Neuronal stem cell (in vitro differentiated cells): ENCODE data around the gene POLR1A.

Source experiments
- DNase-seq: peaks from one replicate; pipeline ENCODE4 v3.0.0-alpha.2; 2013; ENCODE audit warnings: low spot score
- H2AFZ ChIP-seq: one replicate; pipeline ENCODE4 v1.6.1; 2013; ENCODE audit warnings: mild to moderate bottlenecking, low read length, inconsistent platforms
- H2AK5ac ChIP-seq: 2 replicates; pipeline ENCODE4 v1.6.1; 2013; ENCODE audit warnings: low read depth, mild to moderate bottlenecking, inconsistent platforms, low read length, moderate library complexity, mixed read lengths
- H2BK120ac ChIP-seq: 2 replicates; pipeline ENCODE4 v1.6.1; 2013; ENCODE audit warnings: low read depth, mild to moderate bottlenecking, inconsistent platforms, low read length, moderate library complexity, mixed read lengths
- H2BK12ac ChIP-seq: one replicate; pipeline ENCODE4 v1.6.1; 2013; ENCODE audit warnings: low read length, inconsistent platforms
- H2BK15ac ChIP-seq: 2 replicates; pipeline ENCODE4 v1.6.1; 2013; ENCODE audit warnings: mild to moderate bottlenecking, low read length, inconsistent platforms, mixed read lengths
- H2BK5ac ChIP-seq: one replicate; pipeline ENCODE4 v1.6.1; 2013; ENCODE audit warnings: inconsistent platforms, mild to moderate bottlenecking, low read length, moderate library complexity
- H3K14ac ChIP-seq: one replicate; pipeline ENCODE4 v1.6.1; 2013; ENCODE audit warnings: low read length, inconsistent platforms
- H3K18ac ChIP-seq: 2 replicates; pipeline ENCODE4 v1.6.1; 2013; ENCODE audit warnings: low read length, inconsistent platforms
- H3K23ac ChIP-seq: 2 replicates; pipeline ENCODE4 v1.6.1; 2013; ENCODE audit warnings: low read depth, mild to moderate bottlenecking, mixed read lengths, low read length, inconsistent platforms; ENCODE audit not compliant: poor library complexity
- H3K27ac ChIP-seq: replicated peaks from 3 replicates; pipeline ENCODE4 v1.5.1; 2013; ENCODE audit warnings: low read length, inconsistent platforms
- H3K27me3 ChIP-seq, 3 experiments: 2 replicates each; pipeline ENCODE4 v1.6.1; 2013; ENCODE audit warnings: low read length in 3 of 3, mild to moderate bottlenecking in 2 of 3, inconsistent platforms in 1 of 3, low read depth in 1 of 3, mixed read lengths in 1 of 3, moderate library complexity in 1 of 3; ENCODE audit not compliant: control insufficient read depth in 3 of 3, insufficient read depth in 3 of 3
- H3K36me3 ChIP-seq, 2 donors: replicated peaks in 1 of 2; 2 replicates each; pipeline ENCODE4 v1.6.1; 2013; ENCODE audit warnings: low read length in 2 of 2; ENCODE audit not compliant: control insufficient read depth in 2 of 2, insufficient read depth in 2 of 2
- H3K4ac ChIP-seq: 2 replicates; pipeline ENCODE4 v1.6.1; 2013; ENCODE audit warnings: inconsistent platforms, mild to moderate bottlenecking, low read length, moderate library complexity
- H3K4me1 ChIP-seq, 2 donors: 1 replicate in 1 of 2; 2 replicates in 1 of 2; pipeline ENCODE4 v1.6.1; 2013; ENCODE audit warnings: low read length in 2 of 2, low read depth in 1 of 2; ENCODE audit not compliant: control insufficient read depth in 2 of 2, insufficient read depth in 1 of 2
- H3K4me2 ChIP-seq: one replicate; pipeline ENCODE4 v1.6.1; 2013; ENCODE audit warnings: mild to moderate bottlenecking, low read length, inconsistent platforms; ENCODE audit not compliant: insufficient read depth, poor library complexity, severe bottlenecking
- H3K4me3 ChIP-seq, 2 donors: 2 replicates each; pipeline ENCODE4 v1.5.1; 2013; ENCODE audit warnings: low read length in 2 of 2, mild to moderate bottlenecking in 2 of 2, inconsistent platforms in 1 of 2, moderate library complexity in 1 of 2
- H3K79me1 ChIP-seq: one replicate; pipeline ENCODE4 v1.6.1; 2013; ENCODE audit warnings: low read depth, mild to moderate bottlenecking, inconsistent platforms, low read length, moderate library complexity
- H3K9ac ChIP-seq: one replicate; pipeline ENCODE4 v1.6.1; 2013; ENCODE audit warnings: mild to moderate bottlenecking, low read depth, low read length, inconsistent platforms; ENCODE audit not compliant: poor library complexity
- H3K9me3 ChIP-seq, 2 donors: replicated peaks in 1 of 2; 2 replicates each; pipeline versions ENCODE3 to v1.6.1; 2013; ENCODE audit warnings: low read length in 2 of 2, mild to moderate bottlenecking in 2 of 2, inconsistent platforms in 1 of 2, low read depth in 1 of 2, mixed read lengths in 1 of 2, moderate library complexity in 1 of 2; ENCODE audit not compliant: control insufficient read depth in 2 of 2, insufficient read depth in 1 of 2
- H4K8ac ChIP-seq: one replicate; pipeline ENCODE4 v1.6.1; 2013; ENCODE audit warnings: low read depth, mild to moderate bottlenecking, inconsistent platforms, low read length, moderate library complexity
- H4K91ac ChIP-seq: one replicate; pipeline ENCODE4 v1.6.1; 2013; ENCODE audit warnings: low read length, low read depth, mild to moderate bottlenecking, inconsistent platforms; ENCODE audit not compliant: poor library complexity
- WGBS, 2 donors: extraction: QIAGEN DNeasy Blood & Tissue Kit; methylation state at CpG; one replicate each; pipeline ENCODE4 v1.1.7; 2013; ENCODE audit warnings: missing lambda C conversion rate in 2 of 2, mixed read lengths in 1 of 2; ENCODE audit not compliant: insufficient read length in 2 of 2, insufficient replicate concordance in 1 of 2; ENCODE audit errors: extremely low coverage in 2 of 2; 5-methylcytosine and 5-hydroxymethylcytosine counted together

POLR1A gene

GRCh38 chr2:86045541-86045940, 60.1 kb downstream of the POLR1A start:
- Histone ChIP-seq H2AK5ac (no peak overlapping the region), H3K14ac (no peak overlapping the region), H2BK15ac (no peak overlapping the region), H3K27me3 (no peaks in the 10 kb centered on the region), H2BK120ac (no peak overlapping the region), H3K23ac (no peak overlapping the region), H2BK5ac (no peak overlapping the region), H3K79me1 (no peaks in the 10 kb centered on the region), H2BK12ac (no peak overlapping the region), H2AFZ (no peak overlapping the region), H4K91ac (no peak overlapping the region), H3K36me3 (peaks cover 58 to 98% of the 10 kb centered on the region in 2 donors), H3K9me3 (no peaks in the 10 kb centered on the region), H3K9ac (no peak overlapping the region), H3K4me1 (no peaks in the 10 kb centered on the region), H3K18ac (no peak overlapping the region), H3K4me3 (no peak overlapping the region), H3K4ac (no peak overlapping the region), H3K4me2 (no peak overlapping the region), H4K8ac (no peak overlapping the region), H3K27ac (no peak overlapping the region)
- no peak for DNase-seq
- WGBS, 2 donors: no CpG with 5 or more reads among the region's 6 CpGs

GRCh38 chr2:86044614-86045013, 61.1 kb downstream of the POLR1A start:
- no peak overlapping the region for H2AK5ac ChIP-seq
- H3K23ac ChIP-seq: no peak overlapping the region
- no peak overlapping the region for H3K9ac ChIP-seq
- H2BK15ac ChIP-seq: no peak overlapping the region
- H2BK12ac ChIP-seq: no peak overlapping the region
- H4K91ac ChIP-seq: no peak overlapping the region
- WGBS, 2 donors: no CpG with 5 or more reads among the region's 4 CpGs
- H2AFZ ChIP-seq: no peak overlapping the region
- no peaks in the 10 kb centered on the region for H3K9me3 ChIP-seq
- no peaks in the 10 kb centered on the region for H3K4me1 ChIP-seq
- H3K27me3 ChIP-seq: no peaks in the 10 kb centered on the region
- peaks cover 61 to 100% of the 10 kb centered on the region in 2 donors for H3K36me3 ChIP-seq
- H3K18ac ChIP-seq: no peak overlapping the region
- H2BK120ac ChIP-seq: no peak overlapping the region
- H3K79me1 ChIP-seq: no peaks in the 10 kb centered on the region
- H3K27ac ChIP-seq: no peak overlapping the region
- H3K4me2 ChIP-seq: no peak overlapping the region
- H2BK5ac ChIP-seq: no peak overlapping the region
- no peak for DNase-seq
- no peak overlapping the region for H4K8ac ChIP-seq
- H3K4ac ChIP-seq: no peak overlapping the region
- no peak overlapping the region for H3K14ac ChIP-seq
- H3K4me3 ChIP-seq: no peak overlapping the region

- WGBS, 2 donors: no CpG with 5 or more reads among the region's 12 CpGs
- peaks cover 59 to 100% of the 10 kb centered on the region in 2 donors for H3K36me3 ChIP-seq
- no peaks in the 10 kb centered on the region for H3K4me1 ChIP-seq
- no peak overlapping the region for H2BK12ac ChIP-seq
- H3K4me2 ChIP-seq: no peak overlapping the region
- no peak overlapping the region for H3K18ac ChIP-seq
- H3K23ac ChIP-seq: no peak overlapping the region
- no peak overlapping the region for H2AK5ac ChIP-seq
- H2BK5ac ChIP-seq: no peak overlapping the region
- no peaks in the 10 kb centered on the region for H3K27me3 ChIP-seq
- H3K14ac ChIP-seq: no peak overlapping the region
- no peaks in the 10 kb centered on the region for H3K79me1 ChIP-seq
- DNase-seq: no peak
- H3K9ac ChIP-seq: no peak overlapping the region
- H3K27ac ChIP-seq: no peak overlapping the region
- no peaks in the 10 kb centered on the region for H3K9me3 ChIP-seq
- no peak overlapping the region for H2AFZ ChIP-seq
- H4K8ac ChIP-seq: no peak overlapping the region
- peak overlapping the region in 1 of 2 donors; percentile 4 for H3K4me3 ChIP-seq
- H3K4ac ChIP-seq: no peak overlapping the region
- H2BK120ac ChIP-seq: no peak overlapping the region
- no peak overlapping the region for H2BK15ac ChIP-seq
- H4K91ac ChIP-seq: no peak overlapping the region
Observed at GRCh38 chr2:86044045-86044444, 61.6 kb downstream of the POLR1A start.

- no CpG with 5 or more reads among the region's 12 CpGs for WGBS, 2 donors
- peaks cover 58 to 100% of the 10 kb centered on the region in 2 donors for H3K36me3 ChIP-seq
- no peak overlapping the region for H3K4me2 ChIP-seq
- H4K8ac ChIP-seq: no peak overlapping the region
- no peaks in the 10 kb centered on the region for H3K27me3 ChIP-seq
- H2AK5ac ChIP-seq: no peak overlapping the region
- H3K18ac ChIP-seq: no peak overlapping the region
- H2BK120ac ChIP-seq: no peak overlapping the region
- H3K4ac ChIP-seq: no peak overlapping the region
- H4K91ac ChIP-seq: no peak overlapping the region
- H3K23ac ChIP-seq: no peak overlapping the region
- H2BK5ac ChIP-seq: no peak overlapping the region
- no peaks in the 10 kb centered on the region for H3K79me1 ChIP-seq
- no peaks in the 10 kb centered on the region for H3K9me3 ChIP-seq
- H3K9ac ChIP-seq: no peak overlapping the region
- no peak overlapping the region for H3K14ac ChIP-seq
- H2BK15ac ChIP-seq: no peak overlapping the region
- no peak overlapping the region for H3K4me3 ChIP-seq
- H2AFZ ChIP-seq: no peak overlapping the region
- no peak for DNase-seq
- peaks cover 0 to 8% of the 10 kb centered on the region in 2 donors for H3K4me1 ChIP-seq
- H3K27ac ChIP-seq: no peak overlapping the region
- no peak overlapping the region for H2BK12ac ChIP-seq
Observed at GRCh38 chr2:86042256-86043168, 63.2 kb downstream of the POLR1A start.
